ENCODE measurements around the gene TBC1D13.
"Not testable (repeated sequence)": the region's sequence is repeated elsewhere in the genome, so short reads cannot be mapped to it uniquely, and the experiment has no call there.

The TBC1D13 gene

DNA sequence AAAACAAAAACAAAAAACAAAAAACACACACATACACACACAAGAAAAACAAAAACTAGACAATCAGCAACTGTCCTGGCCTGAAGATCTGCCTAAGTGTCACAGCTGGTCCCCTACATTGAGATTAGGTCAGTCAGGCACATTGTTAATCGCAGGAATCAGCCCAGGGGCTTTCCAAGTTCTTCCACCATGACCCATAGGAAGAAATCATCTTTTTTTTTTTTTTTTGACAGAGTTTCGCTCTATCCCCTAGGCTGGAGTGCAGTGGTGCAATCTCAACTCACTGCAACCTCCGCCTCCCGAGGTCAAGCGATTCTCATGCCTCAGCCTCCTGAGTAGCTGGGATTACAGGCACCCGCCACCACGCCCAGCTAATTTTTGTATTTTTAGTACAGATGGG is 56.1 kb downstream of the TBC1D13 start:
- H3K36me3 ChIP-seq (ENCODE audit: control insufficient read depth in 2 of 2, insufficient read depth in 2 of 2, low read length in 2 of 2); H3K4me1 ChIP-seq (ENCODE audit: control insufficient read depth in 2 of 2, insufficient read depth in 2 of 2, low read length in 2 of 2); H3K4me3 ChIP-seq (ENCODE audit: low read length in 2 of 2); H3K27ac ChIP-seq (ENCODE audit: low read depth in 2 of 2, low read length in 2 of 2); H3K9ac ChIP-seq (ENCODE audit: low read depth in 1 of 2, low read length in 2 of 2); H3K27me3 ChIP-seq (ENCODE audit: control insufficient read depth in 2 of 2, insufficient read depth in 2 of 2, low read length in 2 of 2); H3K9me3 ChIP-seq (ENCODE audit: control insufficient read depth in 2 of 2, low read length in 2 of 2): not testable (repeated sequence)

- H3K36me3 ChIP-seq (ENCODE audit: control insufficient read depth in 2 of 2, insufficient read depth in 2 of 2, low read length in 2 of 2), result no peaks in the 10 kb centered on the region
- no peaks in the 10 kb centered on the region for H3K27me3 ChIP-seq (ENCODE audit: control insufficient read depth in 2 of 2, insufficient read depth in 2 of 2, low read length in 2 of 2)
- H3K9me3 ChIP-seq (ENCODE audit: control insufficient read depth in 2 of 2, low read length in 2 of 2), result no peaks in the 10 kb centered on the region
- no peak overlapping the region for H3K9ac ChIP-seq (ENCODE audit: low read depth in 1 of 2, low read length in 2 of 2)
- H3K27ac ChIP-seq (ENCODE audit: low read depth in 2 of 2, low read length in 2 of 2), result no peak overlapping the region
- H3K4me3 ChIP-seq (ENCODE audit: low read length in 2 of 2), result no peak overlapping the region
- no peaks in the 10 kb centered on the region for H3K4me1 ChIP-seq (ENCODE audit: control insufficient read depth in 2 of 2, insufficient read depth in 2 of 2, low read length in 2 of 2)
These were observed 58.3 kb downstream of the TBC1D13 start for GRCh38 chr9:128845186-128845931.

DNA sequence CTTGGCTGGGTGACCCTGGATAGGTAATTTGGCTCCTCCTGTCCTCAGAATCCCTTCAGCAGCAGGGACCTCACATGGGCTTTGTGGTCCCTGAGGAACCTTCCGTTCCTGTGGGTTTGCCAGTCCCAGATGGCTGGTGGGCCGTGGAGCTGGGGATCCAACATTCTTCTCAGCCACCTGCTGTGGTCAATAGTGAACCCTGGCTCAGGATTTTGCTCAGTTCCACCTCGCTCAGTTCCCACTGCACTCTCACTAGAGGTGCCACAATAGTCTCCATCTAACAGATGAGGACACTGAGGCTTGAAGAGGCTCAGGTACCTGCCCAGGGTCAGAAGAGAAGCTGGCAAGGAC is 59.6 kb downstream of the TBC1D13 start:
- Histone ChIP-seq H3K9me3 (ENCODE audit: control insufficient read depth in 2 of 2, low read length in 2 of 2) (no peaks in the 10 kb centered on the region), H3K4me3 (ENCODE audit: low read length in 2 of 2) (no peak overlapping the region), H3K27ac (ENCODE audit: low read depth in 2 of 2, low read length in 2 of 2) (no peak overlapping the region), H3K27me3 (ENCODE audit: control insufficient read depth in 2 of 2, insufficient read depth in 2 of 2, low read length in 2 of 2) (no peaks in the 10 kb centered on the region), H3K36me3 (ENCODE audit: control insufficient read depth in 2 of 2, insufficient read depth in 2 of 2, low read length in 2 of 2) (no peaks in the 10 kb centered on the region), H3K9ac (ENCODE audit: low read depth in 1 of 2, low read length in 2 of 2) (no peak overlapping the region), H3K4me1 (ENCODE audit: control insufficient read depth in 2 of 2, insufficient read depth in 2 of 2, low read length in 2 of 2) (no peaks in the 10 kb centered on the region)

- H3K4me1 ChIP-seq (ENCODE audit: control insufficient read depth in 2 of 2, insufficient read depth in 2 of 2, low read length in 2 of 2), result no peaks in the 10 kb centered on the region
- H3K27me3 ChIP-seq (ENCODE audit: control insufficient read depth in 2 of 2, insufficient read depth in 2 of 2, low read length in 2 of 2), result no peaks in the 10 kb centered on the region
- no peaks in the 10 kb centered on the region for H3K9me3 ChIP-seq (ENCODE audit: control insufficient read depth in 2 of 2, low read length in 2 of 2)
- no peak overlapping the region for H3K4me3 ChIP-seq (ENCODE audit: low read length in 2 of 2)
- H3K27ac ChIP-seq (ENCODE audit: low read depth in 2 of 2, low read length in 2 of 2), result no peak overlapping the region
- H3K36me3 ChIP-seq (ENCODE audit: control insufficient read depth in 2 of 2, insufficient read depth in 2 of 2, low read length in 2 of 2), result no peaks in the 10 kb centered on the region
- H3K9ac ChIP-seq (ENCODE audit: low read depth in 1 of 2, low read length in 2 of 2), result no peak overlapping the region
These were observed 60.8 kb downstream of the TBC1D13 start for GRCh38 chr9:128847803-128848202.

GRCh38 chr9:128851024-128851423 is 64.0 kb downstream of the TBC1D13 start:
- not testable (repeated sequence) for H3K27me3 ChIP-seq (ENCODE audit: control insufficient read depth in 2 of 2, insufficient read depth in 2 of 2, low read length in 2 of 2); H3K27ac ChIP-seq (ENCODE audit: low read depth in 2 of 2, low read length in 2 of 2); H3K9me3 ChIP-seq (ENCODE audit: control insufficient read depth in 2 of 2, low read length in 2 of 2); H3K4me1 ChIP-seq (ENCODE audit: control insufficient read depth in 2 of 2, insufficient read depth in 2 of 2, low read length in 2 of 2); H3K9ac ChIP-seq (ENCODE audit: low read depth in 1 of 2, low read length in 2 of 2); H3K36me3 ChIP-seq (ENCODE audit: control insufficient read depth in 2 of 2, insufficient read depth in 2 of 2, low read length in 2 of 2); H3K4me3 ChIP-seq (ENCODE audit: low read length in 2 of 2)

DNA sequence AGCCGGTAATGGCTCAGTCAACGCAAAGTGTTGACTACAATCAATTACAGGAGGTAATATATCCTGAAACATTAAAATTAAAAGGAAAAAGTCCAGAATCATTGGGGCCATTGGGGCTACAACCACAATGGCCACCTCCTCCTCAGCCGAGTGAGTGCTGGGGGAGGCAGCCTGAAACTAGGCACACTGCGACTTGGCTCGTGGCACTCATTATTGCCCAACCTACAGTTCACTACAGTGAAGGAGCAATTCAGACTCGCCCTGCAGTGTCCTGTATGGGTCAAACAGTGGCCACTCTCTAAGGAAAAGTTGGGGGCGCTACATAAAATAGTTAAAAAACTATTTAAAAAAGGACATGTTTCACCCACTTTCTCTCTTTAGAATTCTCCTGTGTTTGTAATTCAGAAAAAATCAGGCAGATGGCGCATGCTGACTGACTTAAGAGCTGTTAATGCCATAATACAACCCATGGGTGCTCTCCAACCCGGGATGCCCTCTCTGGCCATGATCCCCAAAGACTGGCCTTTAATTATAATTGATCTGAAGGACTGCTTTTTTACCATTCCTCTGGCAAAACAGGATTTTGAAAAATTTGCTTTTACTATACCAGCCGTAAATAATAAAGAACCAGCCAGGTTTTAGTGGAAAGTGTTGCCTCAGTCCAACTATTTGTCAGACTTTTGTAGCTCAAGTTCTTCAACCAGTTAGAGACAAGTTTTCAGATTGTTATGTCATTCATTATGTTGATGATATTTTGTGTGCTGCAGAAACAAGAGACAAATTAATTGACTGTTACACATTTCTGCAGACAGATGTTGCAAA is 64.9 kb downstream of the TBC1D13 start:
- not testable (repeated sequence) for H3K27me3 ChIP-seq (ENCODE audit: control insufficient read depth in 2 of 2, insufficient read depth in 2 of 2, low read length in 2 of 2); H3K4me1 ChIP-seq (ENCODE audit: control insufficient read depth in 2 of 2, insufficient read depth in 2 of 2, low read length in 2 of 2); H3K9ac ChIP-seq (ENCODE audit: low read depth in 1 of 2, low read length in 2 of 2); H3K27ac ChIP-seq (ENCODE audit: low read depth in 2 of 2, low read length in 2 of 2); H3K36me3 ChIP-seq (ENCODE audit: control insufficient read depth in 2 of 2, insufficient read depth in 2 of 2, low read length in 2 of 2); H3K9me3 ChIP-seq (ENCODE audit: control insufficient read depth in 2 of 2, low read length in 2 of 2); H3K4me3 ChIP-seq (ENCODE audit: low read length in 2 of 2)

GRCh38 chr9:128852646-128853045 is 65.6 kb downstream of the TBC1D13 start:
- H3K9me3 ChIP-seq (ENCODE audit: control insufficient read depth in 2 of 2, low read length in 2 of 2); H3K27me3 ChIP-seq (ENCODE audit: control insufficient read depth in 2 of 2, insufficient read depth in 2 of 2, low read length in 2 of 2); H3K4me3 ChIP-seq (ENCODE audit: low read length in 2 of 2); H3K4me1 ChIP-seq (ENCODE audit: control insufficient read depth in 2 of 2, insufficient read depth in 2 of 2, low read length in 2 of 2); H3K27ac ChIP-seq (ENCODE audit: low read depth in 2 of 2, low read length in 2 of 2); H3K36me3 ChIP-seq (ENCODE audit: control insufficient read depth in 2 of 2, insufficient read depth in 2 of 2, low read length in 2 of 2); H3K9ac ChIP-seq (ENCODE audit: low read depth in 1 of 2, low read length in 2 of 2): not testable (repeated sequence)

DNA sequence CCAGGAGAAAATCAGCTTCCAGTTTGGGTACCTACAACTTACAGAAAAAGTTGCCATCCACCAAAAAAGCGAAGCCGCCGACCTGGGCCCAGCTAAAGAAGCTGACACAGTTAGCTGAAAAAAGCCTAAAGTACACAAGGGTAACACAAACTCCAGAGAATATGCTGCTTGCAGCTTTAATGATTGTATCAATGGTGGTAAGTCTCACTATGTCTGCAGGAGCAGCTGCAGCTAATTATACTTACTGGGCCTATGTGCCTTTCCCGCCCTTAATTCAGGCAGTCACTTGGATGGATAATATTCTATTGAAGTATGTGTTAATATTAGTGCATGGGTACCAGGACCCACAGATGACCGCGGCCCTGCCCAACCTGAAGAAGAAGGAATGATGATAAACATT is 67.4 kb downstream of the TBC1D13 start:
- H3K9ac ChIP-seq (ENCODE audit: low read depth in 1 of 2, low read length in 2 of 2); H3K4me1 ChIP-seq (ENCODE audit: control insufficient read depth in 2 of 2, insufficient read depth in 2 of 2, low read length in 2 of 2); H3K27ac ChIP-seq (ENCODE audit: low read depth in 2 of 2, low read length in 2 of 2); H3K27me3 ChIP-seq (ENCODE audit: control insufficient read depth in 2 of 2, insufficient read depth in 2 of 2, low read length in 2 of 2); H3K36me3 ChIP-seq (ENCODE audit: control insufficient read depth in 2 of 2, insufficient read depth in 2 of 2, low read length in 2 of 2); H3K4me3 ChIP-seq (ENCODE audit: low read length in 2 of 2); H3K9me3 ChIP-seq (ENCODE audit: control insufficient read depth in 2 of 2, low read length in 2 of 2): not testable (repeated sequence)

- H3K4me3 ChIP-seq (ENCODE audit: low read length in 2 of 2); H3K4me1 ChIP-seq (ENCODE audit: control insufficient read depth in 2 of 2, insufficient read depth in 2 of 2, low read length in 2 of 2); H3K9ac ChIP-seq (ENCODE audit: low read depth in 1 of 2, low read length in 2 of 2); H3K36me3 ChIP-seq (ENCODE audit: control insufficient read depth in 2 of 2, insufficient read depth in 2 of 2, low read length in 2 of 2); H3K9me3 ChIP-seq (ENCODE audit: control insufficient read depth in 2 of 2, low read length in 2 of 2); H3K27ac ChIP-seq (ENCODE audit: low read depth in 2 of 2, low read length in 2 of 2); H3K27me3 ChIP-seq (ENCODE audit: control insufficient read depth in 2 of 2, insufficient read depth in 2 of 2, low read length in 2 of 2): not testable (repeated sequence)
These were observed 71.4 kb downstream of the TBC1D13 start for GRCh38 chr9:128858476-128858875.

All from mucosa of rectum (tissue), 2 donors.